NCI-H774 (cell line): ENCODE data around the gene PLK3.
"Not testable (repeated sequence)": the region's sequence is repeated elsewhere in the genome, so short reads cannot be mapped to it uniquely, and the experiment has no call there.

Source experiments
- DNase-seq: peaks from one replicate; lab custom pipeline; 2025; lab: John Stamatoyannopoulos, UW

The PLK3 gene

GRCh38 chr1:44828003-44828651 lies 27.9 kb downstream of the PLK3 start:
- no peak for DNase-seq

- no peak for DNase-seq
These were observed 28.8 kb downstream of the PLK3 start for GRCh38 chr1:44828841-44829440.

GRCh38 chr1:44829506-44830384 lies 29.6 kb downstream of the PLK3 start:
- DNase-seq = no peak

- DNase-seq = no peak
These were observed 30.7 kb downstream of the PLK3 start for GRCh38 chr1:44830900-44831304.

GRCh38 chr1:44831516-44831915 lies 31.3 kb downstream of the PLK3 start:
- no peak for DNase-seq

- DNase-seq = no peak
These were observed 32.0 kb downstream of the PLK3 start for GRCh38 chr1:44832056-44832705.

- DNase-seq = no peak
These were observed 34.2 kb downstream of the PLK3 start for GRCh38 chr1:44834328-44834727.

- DNase-seq = peak; percentile 83
These were observed 35.8 kb downstream of the PLK3 start for GRCh38 chr1:44835738-44836675.

- not testable (repeated sequence) for DNase-seq
These were observed 38.1 kb downstream of the PLK3 start for GRCh38 chr1:44838294-44838693.

- no peak for DNase-seq
These were observed 39.4 kb downstream of the PLK3 start for GRCh38 chr1:44839576-44839975.

GRCh38 chr1:44842486-44842861 lies 42.3 kb downstream of the PLK3 start:
- peak; percentile 39 for DNase-seq

GRCh38 chr1:44842862-44843655 lies 42.9 kb downstream of the PLK3 start, which contains the start of gene PTCH2:
PTCH2 (minus strand) TSS chr1:44843253; CDS start chr1:44842932, 321 bp downstream.
- peak; percentile 79 for DNase-seq

GRCh38 chr1:44846985-44847384 lies 46.8 kb downstream of the PLK3 start:
- no peak for DNase-seq

- no peak for DNase-seq
These were observed 47.7 kb downstream of the PLK3 start for GRCh38 chr1:44847845-44848244.

GRCh38 chr1:44848456-44849181 lies 48.4 kb downstream of the PLK3 start:
- no peak for DNase-seq

- DNase-seq = no peak
These were observed 49.5 kb downstream of the PLK3 start for GRCh38 chr1:44849575-44850132.

GRCh38 chr1:44851308-44851707 lies 51.1 kb downstream of the PLK3 start:
- no peak for DNase-seq

- DNase-seq = no peak
These were observed 53.0 kb downstream of the PLK3 start for GRCh38 chr1:44853201-44853600.

GRCh38 chr1:44854970-44855369 lies 54.8 kb downstream of the PLK3 start:
- DNase-seq = no peak
